GM15510 (cell line): Measurements from ENCODE around the gene RABGAP1L.

Experiments
- POLR2A ChIP-seq: IDR thresholded peaks from 3 replicates; pipeline ENCODE4 v1.6.1; 2011; ENCODE audit warnings: borderline replicate concordance; ENCODE audit not compliant: insufficient read length; ENCODE audit errors: extremely low read depth

Gene RABGAP1L

DNA sequence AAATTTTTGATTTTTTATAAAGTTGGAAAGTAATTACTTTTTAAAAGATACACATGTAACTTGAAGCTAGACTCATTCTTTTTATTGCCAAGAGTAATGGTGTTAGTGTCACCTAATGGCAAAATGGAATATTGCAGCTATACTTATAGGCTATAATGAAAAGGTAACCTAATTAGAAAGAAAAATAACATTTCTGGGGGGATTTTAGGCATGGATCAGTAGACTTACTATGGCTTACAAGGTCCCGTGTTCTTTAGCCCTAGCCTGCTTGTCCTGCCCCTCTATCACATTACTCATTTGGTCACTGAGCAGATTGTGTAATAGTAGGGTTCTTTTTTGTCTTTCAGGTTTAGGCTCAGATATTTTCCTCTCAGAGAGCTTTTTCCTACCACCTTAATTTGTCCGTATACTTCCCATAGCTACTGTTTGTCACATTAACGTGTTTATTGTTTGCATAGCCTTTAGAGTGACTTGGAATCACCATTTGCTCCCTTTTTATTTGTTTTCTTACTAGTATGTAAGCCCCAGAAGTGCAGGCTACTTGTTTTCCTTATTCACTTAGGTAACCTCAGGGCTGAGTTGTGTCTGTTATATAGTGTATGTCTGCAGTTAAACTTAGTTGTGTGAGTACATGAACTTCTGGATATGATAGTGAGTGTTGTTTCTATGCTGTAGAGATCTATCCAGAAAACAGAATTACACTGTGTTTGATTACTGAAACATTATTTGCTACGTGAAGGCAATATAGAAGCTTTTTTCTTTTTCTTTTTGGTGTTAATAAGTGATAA is 58.7 kb downstream of the RABGAP1L start:
- no peak for TF ChIP-seq POLR2A

DNA sequence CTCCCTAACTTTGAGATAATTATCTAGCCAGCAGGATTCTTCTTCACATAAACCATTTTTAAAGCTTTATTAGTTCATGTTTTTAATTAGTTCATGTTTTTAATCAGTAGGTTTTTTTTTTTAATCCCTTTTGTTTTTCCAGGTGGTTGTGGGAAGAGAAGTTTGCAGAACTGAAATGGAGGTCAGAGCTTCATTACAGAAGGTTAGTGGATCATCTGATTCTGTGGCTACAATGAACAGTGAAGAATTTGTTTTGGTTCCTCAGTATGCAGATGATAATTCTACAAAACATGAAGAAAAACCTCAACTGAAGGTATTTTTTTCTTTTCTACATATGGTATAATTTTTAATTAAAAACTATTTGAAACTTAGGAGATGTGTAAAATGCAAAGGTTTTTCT is 59.7 kb downstream of the RABGAP1L start:
- TF ChIP-seq POLR2A = no peak

DNA sequence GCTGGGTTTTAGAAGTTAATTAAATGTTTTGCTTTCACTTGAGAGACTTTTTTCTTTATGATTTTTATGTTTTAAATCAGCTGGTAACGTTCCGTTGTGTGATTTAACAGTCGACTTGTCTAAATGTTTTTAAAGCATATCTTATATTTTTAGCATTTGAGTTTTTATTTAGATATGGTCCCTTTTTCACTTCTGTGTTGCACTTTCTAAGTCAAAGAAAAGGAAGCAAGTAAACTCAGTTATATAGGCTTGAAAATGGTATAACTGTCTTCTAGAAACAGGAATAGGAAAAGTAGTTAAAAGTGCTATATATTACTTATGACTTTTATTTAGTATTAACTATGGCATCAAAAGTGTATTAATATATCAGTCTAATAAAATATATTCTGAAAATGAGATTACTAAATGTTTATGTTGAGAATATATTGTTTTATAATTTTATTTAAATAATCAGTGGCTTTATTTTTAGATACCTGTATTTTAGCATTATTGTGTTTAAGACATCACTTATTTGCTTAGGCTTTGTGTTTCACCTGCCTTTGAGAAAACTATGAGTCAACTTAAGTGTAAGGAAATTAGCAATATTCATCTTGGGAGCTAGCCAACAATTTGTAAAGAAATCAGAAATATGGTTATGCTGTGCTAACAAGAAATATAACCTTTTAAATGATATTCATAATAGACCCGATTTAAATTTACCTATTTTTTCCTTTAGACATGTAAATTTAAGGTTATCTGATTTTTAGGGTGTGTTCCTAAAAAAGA is 60.5 kb downstream of the RABGAP1L start:
- TF ChIP-seq POLR2A = no peak

DNA sequence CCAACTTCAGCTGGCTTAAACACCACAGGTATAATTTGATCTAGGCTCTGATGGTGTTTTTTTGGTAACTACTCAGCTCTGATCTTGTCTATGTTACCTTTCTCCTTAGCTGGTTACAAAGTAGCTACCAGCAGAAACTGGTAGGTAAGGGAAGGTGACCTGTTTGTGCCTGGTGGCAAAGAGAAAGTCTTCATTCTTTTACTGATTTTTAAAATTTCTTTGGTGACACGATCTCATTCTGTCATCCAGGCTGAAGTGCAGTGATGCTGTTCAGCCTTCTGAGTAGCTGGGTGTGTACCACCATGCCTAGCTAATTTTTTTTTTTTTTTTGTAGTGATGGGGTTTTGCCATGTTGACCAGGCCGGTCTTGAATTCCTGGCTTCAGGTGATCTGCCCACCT is 62.4 kb downstream of the RABGAP1L start:
- no peak for TF ChIP-seq POLR2A

DNA sequence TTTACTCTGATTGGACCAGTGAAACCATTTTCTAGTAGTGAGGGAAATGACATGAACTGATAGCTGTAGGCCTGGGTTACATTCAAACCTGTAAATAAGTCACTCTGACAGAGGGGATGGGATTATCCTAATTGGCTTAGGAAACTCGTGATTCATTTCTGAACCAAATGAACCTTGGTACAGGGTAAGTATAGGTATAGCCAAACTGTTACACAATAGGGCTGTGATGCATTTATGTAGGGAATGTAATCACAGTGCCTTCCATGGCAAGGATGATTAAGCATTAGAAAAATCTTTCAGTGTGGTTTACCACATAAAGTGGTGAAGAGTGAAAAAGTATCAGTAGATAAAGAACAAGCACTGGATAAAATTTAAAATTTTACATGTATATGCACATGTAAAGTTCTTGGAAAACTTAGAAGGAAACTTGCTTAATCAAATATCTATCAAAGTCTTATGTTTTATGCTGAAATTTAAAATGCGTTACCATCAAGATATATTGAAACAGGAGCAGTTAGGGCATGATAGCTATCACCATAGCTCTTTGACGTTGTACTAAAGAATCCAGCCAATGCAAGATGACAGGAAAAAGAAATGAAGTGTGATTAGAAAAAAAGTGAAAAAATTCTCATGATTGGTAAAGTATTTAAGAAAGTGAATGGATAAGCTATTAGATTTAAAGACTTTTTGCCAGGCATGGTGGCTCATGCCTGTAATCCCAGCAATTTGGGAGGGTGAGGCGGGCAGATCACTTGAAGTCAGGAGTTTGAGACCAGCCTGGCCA is 63.0 kb downstream of the RABGAP1L start:
- TF ChIP-seq POLR2A = no peak

DNA sequence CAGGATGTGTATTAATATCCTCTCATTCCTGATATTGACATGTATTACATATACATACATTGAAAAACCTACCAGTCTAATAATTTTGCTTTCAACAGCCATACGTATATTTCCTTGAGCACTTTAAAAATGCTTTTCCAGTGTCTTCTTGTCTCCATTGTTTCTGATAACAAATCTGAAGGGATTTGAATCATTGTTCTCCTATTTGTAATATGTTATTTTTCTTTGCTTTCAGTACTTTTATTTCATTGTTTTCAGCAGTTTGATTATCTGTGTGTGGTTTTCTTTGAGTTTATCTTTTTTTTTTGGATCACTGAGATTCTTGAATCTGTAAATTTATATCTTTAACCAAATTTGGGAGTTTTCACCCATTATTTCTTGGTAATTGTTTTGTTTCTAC is 65.3 kb downstream of the RABGAP1L start:
- TF ChIP-seq POLR2A = no peak

DNA sequence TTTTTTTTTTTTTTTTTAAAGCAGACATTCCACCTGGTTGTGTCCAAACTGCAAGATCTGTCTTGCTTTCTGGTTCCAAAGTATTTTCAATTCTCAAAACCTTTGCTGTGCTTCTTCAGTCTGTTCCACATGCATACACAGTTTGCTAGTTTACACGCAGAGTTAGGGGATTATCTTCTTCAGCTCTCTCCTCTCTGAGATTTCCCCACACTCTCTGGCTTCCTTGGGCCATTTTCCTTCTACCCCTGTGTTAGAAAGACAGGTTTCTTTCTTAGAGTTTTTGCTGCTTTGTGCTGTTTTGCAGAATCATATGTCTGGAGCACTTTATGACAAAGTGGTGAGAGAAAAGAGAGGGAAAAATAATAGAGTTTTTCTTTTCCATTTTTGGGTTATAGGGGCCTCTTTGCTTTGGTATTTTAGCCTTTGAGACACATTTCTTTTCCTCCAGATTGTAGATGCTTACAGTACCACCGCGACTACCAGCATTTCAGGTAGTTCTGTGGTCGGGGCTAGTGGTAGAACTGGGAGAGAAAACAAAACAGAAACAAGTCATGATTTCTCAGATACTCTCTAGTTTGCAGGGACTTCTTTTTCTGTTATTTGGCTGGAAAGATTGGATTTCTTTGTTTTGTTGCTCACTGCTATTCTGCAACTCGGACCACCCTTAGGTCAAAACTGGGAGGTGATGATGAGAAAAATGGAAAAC is 66.3 kb downstream of the RABGAP1L start:
- no peak for TF ChIP-seq POLR2A

DNA sequence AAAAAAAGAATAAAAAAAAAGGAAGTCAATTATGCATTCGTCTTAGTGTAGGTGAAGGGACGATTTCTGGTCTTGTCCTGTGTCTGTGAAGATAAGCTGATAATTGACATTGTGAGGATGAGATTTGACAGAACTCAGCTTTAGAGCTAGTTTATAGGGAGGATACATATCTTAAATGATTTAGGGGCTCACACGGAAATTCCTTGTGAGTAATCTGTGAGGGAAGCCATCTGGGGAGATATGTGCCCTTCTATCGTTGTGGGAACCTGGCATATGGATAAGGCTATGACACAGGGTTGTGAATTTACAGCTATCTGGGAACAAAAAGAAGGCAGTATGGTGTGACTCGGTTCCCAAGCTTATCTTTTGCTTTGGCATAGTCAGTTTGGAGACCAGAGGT is 71.1 kb downstream of the RABGAP1L start:
- TF ChIP-seq POLR2A = no peak

DNA sequence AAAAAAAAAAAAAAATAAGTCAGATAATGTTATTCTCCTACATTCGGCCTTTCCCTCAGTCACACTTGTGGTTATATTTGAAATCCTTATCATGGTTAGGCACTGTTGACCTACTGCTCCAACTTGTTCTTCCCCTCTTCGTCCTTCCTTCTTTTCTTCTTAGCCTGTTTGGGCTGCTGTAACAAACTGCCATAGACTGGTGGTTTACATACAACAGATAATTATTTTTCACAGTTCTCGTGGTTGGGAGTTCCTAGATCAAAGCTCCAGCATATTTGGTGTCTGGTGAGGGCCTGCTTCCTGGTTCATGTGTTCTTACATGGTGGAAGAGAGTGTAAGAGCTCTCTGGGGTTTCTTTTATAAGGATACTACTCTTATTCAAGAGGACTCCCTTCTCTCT is 73.4 kb downstream of the RABGAP1L start:
- TF ChIP-seq POLR2A = no peak

DNA sequence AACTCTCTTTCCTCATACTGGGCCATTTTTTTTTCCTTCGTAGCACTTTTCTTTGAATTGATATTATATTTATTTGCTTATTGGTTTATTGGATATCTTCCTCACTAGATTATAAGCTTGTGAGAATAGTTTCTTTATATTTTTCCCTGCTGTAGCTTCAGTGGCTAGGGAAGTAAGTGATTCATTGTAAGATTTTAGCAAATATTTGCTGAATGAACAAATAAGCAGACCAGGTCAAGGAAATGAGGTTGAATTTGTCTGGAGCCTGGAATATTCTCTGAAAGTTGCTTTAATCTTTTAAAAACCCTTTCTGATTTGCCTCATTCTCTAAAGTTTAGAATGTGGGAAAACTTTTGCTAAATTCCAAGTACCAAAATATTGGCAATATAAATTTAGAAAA is 80.2 kb downstream of the RABGAP1L start:
- TF ChIP-seq POLR2A = no peak

DNA sequence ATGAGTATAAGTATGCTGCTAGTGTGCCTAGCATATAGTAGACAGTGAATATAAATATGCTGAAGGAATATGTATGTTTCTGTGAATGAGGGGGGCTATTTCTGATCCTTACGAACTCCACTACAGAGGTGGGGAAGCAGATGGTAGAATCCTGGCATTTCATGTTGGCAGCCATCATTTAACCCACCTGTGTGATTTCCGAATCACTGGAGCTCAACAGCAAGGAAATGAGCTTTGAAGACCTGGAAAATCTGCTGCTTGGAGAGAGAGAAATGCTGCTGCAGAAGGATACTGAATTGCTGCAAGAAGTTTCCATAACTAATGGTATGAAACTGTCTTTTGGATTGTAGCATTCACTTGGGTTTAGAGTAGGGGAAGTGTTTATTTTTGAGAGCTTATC is 83.5 kb downstream of the RABGAP1L start:
- no peak for TF ChIP-seq POLR2A

DNA sequence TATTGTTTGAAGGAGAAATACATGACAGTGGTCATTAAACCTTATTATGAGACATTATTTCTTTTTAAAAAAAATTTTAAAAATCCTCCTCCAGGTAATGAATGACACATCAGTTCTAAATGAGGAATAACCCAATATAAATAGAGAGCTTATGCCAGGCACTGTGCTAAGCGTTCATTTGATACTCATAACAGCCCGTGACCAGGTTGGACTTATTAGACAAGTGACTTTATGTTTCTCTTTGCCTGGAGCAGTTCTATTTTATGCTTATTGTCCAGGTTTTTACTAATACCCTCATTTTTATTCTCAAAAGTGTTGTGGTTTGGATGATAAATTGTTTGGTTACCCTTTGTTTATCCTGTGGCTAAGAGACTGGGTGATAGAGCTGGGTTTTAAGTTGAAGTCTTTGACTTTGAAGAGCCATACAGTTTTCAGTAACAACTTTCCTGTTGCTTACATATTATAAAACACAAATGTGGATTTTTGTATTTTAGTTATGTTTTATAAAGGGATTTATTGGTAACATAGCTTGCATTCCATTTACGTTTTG is 84.2 kb downstream of the RABGAP1L start:
- no peak for TF ChIP-seq POLR2A

DNA sequence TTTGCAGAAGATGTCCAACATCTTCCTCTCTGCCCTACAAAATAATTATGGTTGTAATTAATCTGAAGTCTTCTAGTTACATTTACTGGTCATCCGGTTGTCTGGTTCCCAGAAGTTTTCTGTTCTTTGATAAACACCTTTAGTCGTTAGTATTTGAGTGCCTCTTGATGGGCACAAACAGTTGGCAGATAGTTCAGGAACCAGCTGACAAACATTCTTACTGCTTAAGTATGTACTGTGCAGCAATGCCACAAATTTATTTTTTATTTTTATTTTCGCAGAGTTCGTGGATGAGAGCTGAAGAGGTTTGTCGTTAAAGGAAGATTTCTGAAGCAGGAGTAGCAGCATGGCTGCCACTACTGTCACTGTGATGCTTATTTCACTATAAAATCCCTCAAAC is 84.7 kb downstream of the RABGAP1L start:
- TF ChIP-seq POLR2A = no peak

DNA sequence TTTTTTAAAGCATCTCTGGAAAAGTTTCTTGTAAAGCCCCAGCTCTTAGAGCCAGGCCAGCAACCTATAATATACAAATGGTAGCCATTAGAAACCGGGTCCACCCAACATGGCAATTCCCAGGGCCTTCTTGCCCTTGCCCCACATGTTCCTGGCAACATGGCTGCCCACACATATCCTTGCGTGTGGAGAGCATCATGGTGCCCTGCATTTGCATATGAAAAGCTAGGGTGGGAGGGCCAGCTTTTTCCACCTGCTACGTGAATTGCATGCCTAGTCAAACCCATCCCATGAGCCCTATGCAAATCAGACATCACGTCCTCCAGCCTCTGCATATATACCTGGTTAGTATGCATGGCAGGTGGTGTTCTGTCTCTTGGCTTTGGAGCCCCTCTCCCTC is 88.2 kb downstream of the RABGAP1L start:
- no peak for TF ChIP-seq POLR2A
